Loucy (cell line): ENCODE data around the gene H6PD.

Experiments
- H2AFZ ChIP-seq: fragments of 200-600 bp; sonication (generic); 2 replicates; pipeline ENCODE4 v1.6.0; 2016; ENCODE audit warnings: antibody characterized with exemption, mild to moderate bottlenecking, low read length, moderate library complexity
- H3F3A ChIP-seq: fragments of 200-600 bp; 2 replicates; pipeline ENCODE4 v1.6.0; 2016; ENCODE audit warnings: antibody characterized with exemption, low read depth, mild to moderate bottlenecking
- H3K27me3 ChIP-seq: fragments of 200-600 bp; sonication (generic); 2 replicates; pipeline ENCODE4 v1.6.1; 2014; ENCODE audit warnings: low read length, mild to moderate bottlenecking; ENCODE audit not compliant: insufficient read depth, poor library complexity, severe bottlenecking
- H3K36me3 ChIP-seq: fragments of 200-600 bp; sonication (generic); 2 replicates; pipeline ENCODE4 v1.6.1; 2016; ENCODE audit warnings: low read length; ENCODE audit not compliant: insufficient read depth
- H3K4me1 ChIP-seq: fragments of 200-600 bp; sonication (generic); 2 replicates; pipeline ENCODE4 v1.5.1; 2014; ENCODE audit warnings: low read length, mild to moderate bottlenecking; ENCODE audit not compliant: insufficient read depth, poor library complexity, severe bottlenecking
- H3K4me2 ChIP-seq: fragments of 200-600 bp; sonication (generic); 2 replicates; pipeline ENCODE4 v1.6.0; 2014; ENCODE audit warnings: antibody characterized with exemption, low read length, low read depth, mild to moderate bottlenecking; ENCODE audit not compliant: poor library complexity, severe bottlenecking
- H3K4me3 ChIP-seq: fragments of 200-600 bp; sonication (generic); 2 replicates; pipeline ENCODE4 v1.5.1; 2014; ENCODE audit warnings: low read length, mild to moderate bottlenecking, mixed read lengths; ENCODE audit not compliant: poor library complexity, severe bottlenecking
- H3K79me2 ChIP-seq: fragments of 200-600 bp; sonication (generic); 2 replicates; pipeline ENCODE4 v1.6.1; 2014; ENCODE audit warnings: low read length; ENCODE audit not compliant: insufficient read depth
- H3K9ac ChIP-seq: fragments of 200-600 bp; sonication (generic); 2 replicates; pipeline ENCODE4 v1.6.0; 2014; ENCODE audit warnings: mild to moderate bottlenecking, low read depth, low read length, moderate library complexity; ENCODE audit not compliant: poor library complexity, severe bottlenecking
- H3K9me2 ChIP-seq: fragments of 200-600 bp; sonication (generic); replicated peaks from 2 replicates; pipeline ENCODE4 v1.6.1; 2016; ENCODE audit warnings: low read depth, low read length, mixed read lengths
- H3K9me3 ChIP-seq: fragments of 200-600 bp; sonication (generic); 2 replicates; pipeline ENCODE4 v1.6.1; 2014; ENCODE audit warnings: mild to moderate bottlenecking, antibody characterized with exemption, low read length, low read depth; ENCODE audit not compliant: insufficient read depth
- H4K20me1 ChIP-seq: fragments of 200-600 bp; sonication (generic); 2 replicates; pipeline ENCODE4 v1.6.0; 2014; ENCODE audit warnings: antibody characterized with exemption, low read length, mild to moderate bottlenecking; ENCODE audit not compliant: insufficient read depth, poor library complexity, severe bottlenecking
- EZH2phosphoT487 ChIP-seq: fragments of 200-600 bp; IDR thresholded peaks from 2 replicates; pipeline ENCODE4 v1.6.1; 2018; ENCODE audit warnings: antibody characterized with exemption, mild to moderate bottlenecking, moderate library complexity, borderline replicate concordance
- TF ChIP-seq, protein P1 (sequence below): fragments of 200-600 bp; sonication (generic); conservative IDR thresholded peaks from 2 replicates; pipeline ENCODE4 v1.5.1; 2014; ENCODE audit warnings: mild to moderate bottlenecking, antibody characterized with exemption, low read length

The H6PD gene

GRCh38 chr1:9246841-9247785 is 12.5 kb downstream of the H6PD start:
- H4K20me1 ChIP-seq = peaks cover 3% of the 10 kb centered on the region
- no peak overlapping the region for H3K9ac ChIP-seq
- no peaks in the 10 kb centered on the region for H3K9me2 ChIP-seq
- H3K9me3 ChIP-seq = no peaks in the 10 kb centered on the region
- no peaks in the 10 kb centered on the region for H3K36me3 ChIP-seq
- H2AFZ ChIP-seq = no peak overlapping the region
- H3K79me2 ChIP-seq = peaks cover 77% of the 10 kb centered on the region
- TF ChIP-seq EZH2phosphoT487 = no peak
- TF ChIP-seq, protein P1, sequence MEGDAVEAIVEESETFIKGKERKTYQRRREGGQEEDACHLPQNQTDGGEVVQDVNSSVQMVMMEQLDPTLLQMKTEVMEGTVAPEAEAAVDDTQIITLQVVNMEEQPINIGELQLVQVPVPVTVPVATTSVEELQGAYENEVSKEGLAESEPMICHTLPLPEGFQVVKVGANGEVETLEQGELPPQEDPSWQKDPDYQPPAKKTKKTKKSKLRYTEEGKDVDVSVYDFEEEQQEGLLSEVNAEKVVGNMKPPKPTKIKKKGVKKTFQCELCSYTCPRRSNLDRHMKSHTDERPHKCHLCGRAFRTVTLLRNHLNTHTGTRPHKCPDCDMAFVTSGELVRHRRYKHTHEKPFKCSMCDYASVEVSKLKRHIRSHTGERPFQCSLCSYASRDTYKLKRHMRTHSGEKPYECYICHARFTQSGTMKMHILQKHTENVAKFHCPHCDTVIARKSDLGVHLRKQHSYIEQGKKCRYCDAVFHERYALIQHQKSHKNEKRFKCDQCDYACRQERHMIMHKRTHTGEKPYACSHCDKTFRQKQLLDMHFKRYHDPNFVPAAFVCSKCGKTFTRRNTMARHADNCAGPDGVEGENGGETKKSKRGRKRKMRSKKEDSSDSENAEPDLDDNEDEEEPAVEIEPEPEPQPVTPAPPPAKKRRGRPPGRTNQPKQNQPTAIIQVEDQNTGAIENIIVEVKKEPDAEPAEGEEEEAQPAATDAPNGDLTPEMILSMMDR = peak; percentile 34; the same call in 1 of the 2 replicates
- peak overlapping the region; percentile 81 for H3K4me2 ChIP-seq
- H3K27me3 ChIP-seq = no peaks in the 10 kb centered on the region
- no peak overlapping the region for H3K4me3 ChIP-seq
- H3F3A ChIP-seq = no peaks in the 10 kb centered on the region
- H3K4me1 ChIP-seq = peaks cover 63% of the 10 kb centered on the region

GRCh38 chr1:9247894-9248293 is 13.3 kb downstream of the H6PD start:
- no peak for TF ChIP-seq EZH2phosphoT487
- TF ChIP-seq, protein P1 = no peak
- H3K36me3 ChIP-seq = no peaks in the 10 kb centered on the region

GRCh38 chr1:9248341-9249262 is 14.0 kb downstream of the H6PD start:
- H3K9me2 ChIP-seq = no peaks in the 10 kb centered on the region
- H3K9me3 ChIP-seq = no peaks in the 10 kb centered on the region
- H3K36me3 ChIP-seq = no peaks in the 10 kb centered on the region
- H3K4me3 ChIP-seq = no peak overlapping the region
- H4K20me1 ChIP-seq = peaks cover 3% of the 10 kb centered on the region
- no peaks in the 10 kb centered on the region for H3F3A ChIP-seq
- peaks cover 48% of the 10 kb centered on the region for H3K4me1 ChIP-seq
- H3K27me3 ChIP-seq = no peaks in the 10 kb centered on the region
- H3K4me2 ChIP-seq = peak overlapping the region; percentile 81
- TF ChIP-seq, protein P1 = no peak
- TF ChIP-seq EZH2phosphoT487 = no peak
- H3K79me2 ChIP-seq = peaks cover 63% of the 10 kb centered on the region
- no peak overlapping the region for H2AFZ ChIP-seq
- peak overlapping the region; percentile 39 for H3K9ac ChIP-seq

More at GRCh38 chr1:9247894-9248293, 13.3 kb downstream of the H6PD start:
- Histone ChIP-seq H3K27me3 (no peaks in the 10 kb centered on the region), H2AFZ (no peak overlapping the region), H3K4me3 (no peak overlapping the region), H3K4me1 (peaks cover 55% of the 10 kb centered on the region), H3K9me2 (no peaks in the 10 kb centered on the region), H3K79me2 (peaks cover 70% of the 10 kb centered on the region), H3K9me3 (no peaks in the 10 kb centered on the region), H3K4me2 (peak overlapping the region; percentile 81), H4K20me1 (peaks cover 3% of the 10 kb centered on the region), H3K9ac (no peak overlapping the region), H3F3A (no peaks in the 10 kb centered on the region)
